CD4-positive, alpha-beta memory T cell (primary cell): ENCODE results near the gene NRXN3. TPM values are rescaled to one million over a fixed set of nuclear protein-coding genes. Genes with fewer than 3 reads are reported as not detected.

Experiments used
- CTCF ChIA-PET: fragments of 350-600 bp; sonication (Branson Sonifier 250); formaldehyde crosslinking; loops from one replicate; lab custom pipeline; 2021; ENCODE audit warnings: inconsistent platforms; ENCODE audit not compliant: partially characterized antibody; lab: Charles Lee
- POLR2A ChIA-PET: fragments of 350-600 bp; sonication (Branson Sonifier 250); formaldehyde crosslinking; loops from one replicate; lab custom pipeline; 2021; ENCODE audit not compliant: partially characterized antibody; lab: Charles Lee
- DNase-seq, 5 donors: peaks; one replicate each; pipeline versions ENCODE4 v3.0.0 to v3.0.0-alpha.2; 2020 to 2022; ENCODE audit warnings: mixed read lengths in 1 of 5
- H3K27ac ChIP-seq: one replicate; pipeline ENCODE4 v1.7.0; 2013; ENCODE audit warnings: low read depth, low read length
- H3K27me3 ChIP-seq: 2 replicates; pipeline ENCODE4 v1.7.0; 2013; ENCODE audit warnings: mild to moderate bottlenecking, low read length, moderate library complexity; ENCODE audit not compliant: insufficient read depth
- H3K36me3 ChIP-seq: 2 replicates; pipeline ENCODE4 v1.7.0; 2013; ENCODE audit warnings: mild to moderate bottlenecking, low read length, moderate library complexity; ENCODE audit not compliant: insufficient read depth
- H3K4me1 ChIP-seq: 2 replicates; pipeline ENCODE4 v1.7.0; 2013; ENCODE audit warnings: mild to moderate bottlenecking, low read length, moderate library complexity; ENCODE audit not compliant: insufficient read depth
- H3K4me3 ChIP-seq, 2 donors: one replicate each; pipeline ENCODE4 v1.7.0; 2013; ENCODE audit warnings: low read length in 2 of 2, mild to moderate bottlenecking in 1 of 2
- H3K9me3 ChIP-seq, 2 donors: one replicate each; pipeline ENCODE4 v1.7.0; 2013; ENCODE audit warnings: low read length in 2 of 2, control low read depth in 1 of 2; ENCODE audit not compliant: control insufficient read depth in 1 of 2
- H3K27ac Mint-ChIP-seq, 7 donors: one replicate each; pipeline ENCODE4 v1.8.0; 2020 to 2021; ENCODE audit warnings: mixed read lengths in 7 of 7, mild to moderate bottlenecking in 6 of 7, inconsistent platforms in 3 of 7, moderate library complexity in 3 of 7
- H3K27me3 Mint-ChIP-seq, 2 donors: one replicate each; pipeline ENCODE4 v1.8.0; 2020 to 2021; ENCODE audit warnings: mixed read lengths in 2 of 2
- H3K36me3 Mint-ChIP-seq, 2 donors: one replicate each; pipeline ENCODE4 v1.8.0; 2020 to 2021; ENCODE audit warnings: mixed read lengths in 2 of 2, inconsistent platforms in 1 of 2, mild to moderate bottlenecking in 1 of 2
- H3K4me1 Mint-ChIP-seq, 4 donors: one replicate each; pipeline ENCODE4 v1.8.0; 2020 to 2021; ENCODE audit warnings: mixed read lengths in 4 of 4, mild to moderate bottlenecking in 1 of 4
- H3K4me3 Mint-ChIP-seq, 8 donors: one replicate each; pipeline ENCODE4 v1.8.0; 2020 to 2021; ENCODE audit warnings: mixed read lengths in 8 of 8, mild to moderate bottlenecking in 7 of 8, moderate library complexity in 6 of 8, inconsistent platforms in 3 of 8
- H3K9me3 Mint-ChIP-seq, 8 donors: one replicate each; pipeline ENCODE4 v1.8.0; 2020 to 2021; ENCODE audit warnings: mixed read lengths in 8 of 8, mild to moderate bottlenecking in 5 of 8, inconsistent platforms in 3 of 8, moderate library complexity in 1 of 8
- intact Hi-C: fragments of 100-400 bp; cut with micrococcal nuclease; formaldehyde crosslinking; loops from one replicate; pipeline ENCODE4 v1.15.1; 2023
- polyA plus RNA-seq, 2 donors: library from polyadenylated mRNA; unstranded; fragments of 300-500 nt; fragmentation: Illumina TruSeq; gene quantifications; one replicate each; pipeline ENCODE4 v1.2.3, GENCODE V29; 2021
- total RNA-seq, 2 experiments: library from RNA; stranded (reverse); gene quantifications; one replicate each; pipeline ENCODE4 v1.2.3, GENCODE V29; 2021

The NRXN3 gene
- total and polyA plus RNA-seq, 4 experiments from 2014 or later = not detected

DNA sequence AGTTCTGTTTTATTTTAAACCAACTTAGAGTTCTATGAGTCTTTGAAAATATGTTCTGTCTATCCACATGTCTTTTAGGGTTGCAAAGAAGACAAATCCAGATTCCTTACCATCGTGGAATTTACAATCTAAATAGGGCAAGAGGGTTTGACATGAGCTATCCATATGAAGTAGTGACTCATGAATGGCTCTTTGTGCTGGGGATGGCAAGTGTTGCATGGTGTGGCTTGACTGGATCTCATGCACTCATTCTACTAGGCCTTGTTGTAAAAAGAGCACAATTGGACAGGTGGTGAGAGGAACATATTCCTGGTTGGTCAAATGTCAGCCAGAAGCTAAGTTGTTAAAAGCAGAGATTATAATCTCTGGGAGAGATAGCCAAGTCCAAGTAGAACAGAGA, 1532.0 kb downstream of the NRXN3 start:
- intact Hi-C loops = no loop called here
- no peaks in the 10 kb centered on the region for H3K4me1 ChIP-seq
- DNase-seq = no peak
- no peaks in the 10 kb centered on the region for H3K27me3 ChIP-seq
- Mint-ChIP-seq H3K27me3 (no peaks in the 10 kb centered on the region), H3K36me3 (no peaks in the 10 kb centered on the region), H3K9me3 (peaks cover 2 to 8% (median 4%) of the 10 kb centered on the region in 8 donors), H3K4me3 (no peak overlapping the region), H3K27ac (no peak overlapping the region), H3K4me1 (no peaks in the 10 kb centered on the region)
- no peaks in the 10 kb centered on the region for H3K36me3 ChIP-seq
- no peak overlapping the region for H3K27ac ChIP-seq
- POLR2A ChIA-PET = no interaction called here
- CTCF ChIA-PET = no interaction called here
- no peak overlapping the region for H3K4me3 ChIP-seq
- no peaks in the 10 kb centered on the region for H3K9me3 ChIP-seq

DNA sequence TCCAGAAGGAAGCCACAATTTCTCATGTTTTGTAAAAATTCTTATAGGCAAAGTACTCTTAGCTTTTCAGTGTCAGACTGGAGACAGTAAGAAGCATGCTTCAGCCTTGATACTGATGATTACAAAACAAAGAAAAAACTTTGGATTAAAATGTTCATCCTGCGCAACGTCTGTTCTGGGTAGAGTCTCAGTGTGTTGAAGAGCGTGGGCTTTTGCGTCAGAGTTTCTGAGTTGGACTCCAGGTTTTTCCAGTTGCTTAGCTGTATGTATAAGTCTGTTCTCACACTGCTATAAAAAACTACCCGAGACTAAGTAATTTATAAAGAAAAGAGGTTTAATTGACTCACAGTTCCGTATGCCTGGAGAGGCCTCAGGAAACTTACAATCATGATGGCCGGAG, 1533.0 kb downstream of the NRXN3 start:
- Mint-ChIP-seq H3K9me3 (peaks cover 0 to 6% (median 4%) of the 10 kb centered on the region in 8 donors), H3K36me3 (no peaks in the 10 kb centered on the region), H3K27me3 (no peaks in the 10 kb centered on the region), H3K27ac (no peak overlapping the region), H3K4me1 (no peaks in the 10 kb centered on the region), H3K4me3 (no peak overlapping the region)
- ChIA-PET CTCF (no interaction called here), POLR2A (no interaction called here)
- Histone ChIP-seq H3K27me3 (no peaks in the 10 kb centered on the region), H3K36me3 (no peaks in the 10 kb centered on the region), H3K4me1 (no peaks in the 10 kb centered on the region), H3K9me3 (no peaks in the 10 kb centered on the region), H3K4me3 (no peak overlapping the region), H3K27ac (no peak overlapping the region)
- intact Hi-C loops = no loop called here
- DNase-seq = no peak

DNA sequence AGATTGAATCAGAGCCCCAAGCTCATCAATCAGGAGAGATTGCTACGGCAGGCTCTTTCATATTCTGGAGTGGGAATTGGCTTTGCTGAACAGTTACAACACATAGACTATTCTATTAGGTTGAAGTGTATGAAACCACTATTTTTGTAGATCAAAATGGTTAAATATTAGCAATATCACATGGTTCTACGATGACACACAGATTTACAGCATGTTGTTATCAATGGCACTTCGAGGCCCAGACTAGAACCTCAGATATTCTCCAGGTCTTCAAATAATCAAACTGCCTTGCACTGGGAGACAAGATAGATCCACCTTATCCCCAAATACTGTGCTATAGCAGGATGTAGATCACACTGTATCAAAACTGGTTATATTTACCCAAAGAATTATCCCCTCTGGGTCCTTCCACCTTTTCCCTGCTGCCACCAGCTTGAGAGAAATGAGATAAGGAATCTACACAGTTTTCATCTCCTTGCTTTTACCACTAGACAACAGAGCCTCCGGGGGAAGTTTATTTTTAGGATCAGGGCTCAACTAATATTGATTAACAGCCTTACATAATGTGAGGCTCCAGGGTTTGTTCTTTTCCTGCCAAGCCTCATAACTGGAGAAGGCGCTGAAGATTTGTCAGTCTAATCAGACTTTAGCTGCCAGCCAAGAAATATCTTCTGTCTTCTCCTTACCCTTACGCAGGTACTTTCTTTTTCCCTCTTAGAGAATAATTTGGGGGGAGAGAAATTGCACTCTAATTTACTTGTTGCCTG, 1534.1 kb downstream of the NRXN3 start:
- no peak for DNase-seq
- ChIA-PET POLR2A (no interaction called here), CTCF (no interaction called here)
- intact Hi-C loops = no loop called here
- Mint-ChIP-seq H3K27me3 (no peaks in the 10 kb centered on the region), H3K4me3 (no peak overlapping the region), H3K27ac (no peak overlapping the region), H3K9me3 (peaks cover 0 to 6% (median 4%) of the 10 kb centered on the region in 8 donors), H3K4me1 (no peaks in the 10 kb centered on the region), H3K36me3 (no peaks in the 10 kb centered on the region)
- no peaks in the 10 kb centered on the region for H3K4me1 ChIP-seq
- H3K9me3 ChIP-seq = no peaks in the 10 kb centered on the region
- H3K4me3 ChIP-seq = no peak overlapping the region
- no peaks in the 10 kb centered on the region for H3K36me3 ChIP-seq
- H3K27me3 ChIP-seq = no peaks in the 10 kb centered on the region
- no peak overlapping the region for H3K27ac ChIP-seq

DNA sequence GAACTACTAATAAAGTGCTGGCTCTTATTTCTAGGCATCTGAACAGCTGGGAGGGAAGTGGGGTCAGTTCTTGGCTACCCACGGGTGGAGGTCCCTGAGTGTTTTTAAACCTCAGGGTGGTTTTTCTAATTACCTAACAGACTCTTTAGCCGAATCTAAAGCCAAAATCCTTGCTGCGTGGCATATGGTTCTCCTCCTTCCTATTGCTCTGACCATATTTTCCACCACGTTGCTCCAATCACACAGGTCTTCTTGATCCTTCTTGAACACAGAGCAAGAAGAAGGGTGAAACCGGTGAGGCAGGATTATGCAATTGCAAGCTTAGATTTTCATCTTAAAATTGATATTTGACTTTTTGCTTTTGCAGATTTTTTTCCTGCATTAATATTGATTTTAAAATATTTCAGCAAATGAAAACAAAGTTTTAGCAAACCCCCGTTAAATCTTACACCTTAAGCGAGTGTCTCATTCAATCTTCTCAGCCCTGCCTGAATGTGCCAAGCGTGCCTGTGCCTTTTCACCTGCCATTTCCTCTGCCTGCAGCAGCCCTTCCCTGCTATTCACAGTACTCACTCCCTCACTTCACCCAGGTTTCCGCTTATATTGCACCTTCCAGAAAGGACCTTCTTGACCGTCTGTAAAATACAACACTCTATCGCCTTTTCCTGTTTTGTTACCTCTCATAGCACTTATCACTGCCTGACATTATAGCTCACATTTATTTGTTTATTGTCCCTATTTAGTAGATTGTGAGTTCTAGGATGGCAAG, 1535.1 kb downstream of the NRXN3 start:
- no peaks in the 10 kb centered on the region for H3K27me3 ChIP-seq
- H3K4me3 Mint-ChIP-seq = no peak overlapping the region
- no peaks in the 10 kb centered on the region for H3K36me3 Mint-ChIP-seq
- no peaks in the 10 kb centered on the region for H3K9me3 ChIP-seq
- H3K4me1 ChIP-seq = no peaks in the 10 kb centered on the region
- peaks cover 0 to 5% (median 3%) of the 10 kb centered on the region in 8 donors for H3K9me3 Mint-ChIP-seq
- ChIA-PET POLR2A (no interaction called here), CTCF (no interaction called here)
- H3K27ac ChIP-seq = no peak overlapping the region
- no peak overlapping the region for H3K27ac Mint-ChIP-seq
- DNase-seq = no peak
- no peaks in the 10 kb centered on the region for H3K36me3 ChIP-seq
- H3K27me3 Mint-ChIP-seq = no peaks in the 10 kb centered on the region
- intact Hi-C loops = no loop called here
- no peaks in the 10 kb centered on the region for H3K4me1 Mint-ChIP-seq
- H3K4me3 ChIP-seq = no peak overlapping the region

DNA sequence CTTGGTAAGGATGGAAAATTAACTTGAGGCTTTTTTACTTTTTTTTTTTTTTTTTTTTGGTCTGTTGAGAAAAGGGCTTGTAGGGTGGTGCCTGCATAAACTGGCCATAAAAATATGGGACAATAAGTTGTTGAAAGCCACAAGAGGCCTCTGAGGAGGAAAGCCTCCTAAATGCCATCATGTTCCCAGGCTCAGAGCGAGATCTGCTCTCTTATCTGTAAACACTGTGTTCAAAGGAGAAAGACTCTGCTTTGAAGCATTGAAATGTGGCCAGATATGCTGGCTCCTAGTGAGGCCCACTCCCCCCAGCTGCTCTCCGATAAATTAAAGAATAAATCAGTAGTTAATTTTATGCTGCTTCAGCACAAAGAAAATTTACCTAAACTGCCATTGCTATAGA, 1536.2 kb downstream of the NRXN3 start:
- no peaks in the 10 kb centered on the region for H3K9me3 ChIP-seq
- intact Hi-C loops = no loop called here
- H3K4me3 ChIP-seq = no peak overlapping the region
- H3K4me1 ChIP-seq = no peaks in the 10 kb centered on the region
- Mint-ChIP-seq H3K4me1 (no peaks in the 10 kb centered on the region), H3K27ac (no peak overlapping the region), H3K27me3 (no peaks in the 10 kb centered on the region), H3K9me3 (peaks cover 0 to 5% (median 2%) of the 10 kb centered on the region in 8 donors), H3K36me3 (no peaks in the 10 kb centered on the region), H3K4me3 (no peak overlapping the region)
- no peaks in the 10 kb centered on the region for H3K27me3 ChIP-seq
- DNase-seq = no peak
- CTCF ChIA-PET = no interaction called here
- no peaks in the 10 kb centered on the region for H3K36me3 ChIP-seq
- H3K27ac ChIP-seq = no peak overlapping the region
- POLR2A ChIA-PET = no interaction called here

DNA sequence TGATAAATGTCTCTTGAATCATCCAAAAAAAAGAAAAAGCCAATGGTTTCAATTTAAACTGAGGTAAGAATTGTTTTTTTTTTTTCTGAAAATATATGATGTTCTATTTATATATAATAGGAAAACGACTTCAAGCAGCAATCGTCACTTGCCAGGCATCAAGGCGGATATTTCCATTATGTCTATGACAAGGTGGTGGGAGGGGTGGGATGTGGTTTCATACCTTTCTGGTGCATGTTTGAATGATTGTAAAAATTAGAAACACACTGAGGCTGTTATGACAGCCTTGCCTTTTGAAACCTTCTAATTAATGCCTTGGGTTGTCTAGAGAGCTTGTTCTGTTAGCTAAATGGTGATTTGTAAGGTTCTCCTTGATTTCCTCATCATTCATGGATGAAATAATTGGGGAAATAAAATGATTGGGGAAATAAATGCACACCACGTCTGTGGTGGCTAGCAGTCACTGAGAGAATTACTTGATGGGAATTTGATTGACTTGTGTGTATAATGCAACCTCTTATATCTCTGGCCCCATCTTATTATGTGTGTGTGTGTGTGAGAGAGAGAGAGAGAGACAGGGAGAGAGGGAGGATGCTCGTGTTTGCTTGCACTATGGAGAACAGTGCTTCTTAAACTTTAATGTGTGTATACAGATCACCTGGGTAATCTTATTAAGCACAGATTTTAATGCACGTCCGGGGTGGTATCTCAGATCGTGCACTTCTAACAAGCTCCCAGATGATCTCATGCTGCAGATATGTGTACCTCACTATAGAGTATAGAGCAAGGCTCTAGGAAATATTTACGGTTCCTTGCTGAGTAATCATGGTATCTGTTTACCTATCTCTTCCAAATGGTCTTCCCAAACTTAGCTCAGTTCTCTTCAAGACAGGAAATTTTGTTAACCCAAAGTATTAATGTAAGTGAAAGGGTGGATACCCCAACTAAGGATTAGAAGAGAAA, 1538.5 kb downstream of the NRXN3 start:
- Mint-ChIP-seq H3K27ac (no peak overlapping the region), H3K27me3 (no peaks in the 10 kb centered on the region), H3K4me3 (no peak overlapping the region), H3K36me3 (no peaks in the 10 kb centered on the region), H3K4me1 (no peaks in the 10 kb centered on the region), H3K9me3 (peaks cover 0 to 5% (median 2%) of the 10 kb centered on the region in 8 donors)
- no peak overlapping the region for H3K27ac ChIP-seq
- H3K27me3 ChIP-seq = no peaks in the 10 kb centered on the region
- intact Hi-C loops = no loop called here
- H3K9me3 ChIP-seq = no peaks in the 10 kb centered on the region
- H3K36me3 ChIP-seq = no peaks in the 10 kb centered on the region
- ChIA-PET CTCF (no interaction called here), POLR2A (no interaction called here)
- no peak overlapping the region for H3K4me3 ChIP-seq
- no peak for DNase-seq
- H3K4me1 ChIP-seq = no peaks in the 10 kb centered on the region

DNA sequence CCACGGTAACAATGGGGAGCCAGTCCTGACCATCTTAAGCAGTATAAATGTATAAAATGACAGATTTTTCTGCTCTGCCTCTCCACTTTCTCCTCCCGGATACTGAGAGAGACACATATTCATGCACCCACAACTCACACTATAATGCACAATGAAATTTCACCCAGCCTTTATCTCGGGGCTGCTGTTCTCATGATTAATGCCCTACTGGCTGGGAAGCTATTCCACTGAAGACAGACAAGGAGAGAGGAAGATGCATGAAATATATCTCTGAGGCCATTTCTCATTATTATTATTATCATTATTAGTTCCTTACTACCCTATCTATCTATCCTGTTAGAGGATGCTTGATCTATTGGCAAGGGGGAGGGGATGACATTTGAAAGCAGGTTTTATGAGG, 1539.4 kb downstream of the NRXN3 start:
- ChIA-PET POLR2A (no interaction called here), CTCF (no interaction called here)
- intact Hi-C loops = no loop called here
- no peaks in the 10 kb centered on the region for H3K9me3 ChIP-seq
- no peaks in the 10 kb centered on the region for H3K27me3 ChIP-seq
- no peak for DNase-seq
- Mint-ChIP-seq H3K4me3 (no peak overlapping the region), H3K4me1 (no peaks in the 10 kb centered on the region), H3K36me3 (no peaks in the 10 kb centered on the region), H3K27me3 (no peaks in the 10 kb centered on the region), H3K27ac (no peak overlapping the region), H3K9me3 (peaks cover 0 to 5% (median 2%) of the 10 kb centered on the region in 8 donors)
- no peaks in the 10 kb centered on the region for H3K36me3 ChIP-seq
- no peak overlapping the region for H3K4me3 ChIP-seq
- H3K4me1 ChIP-seq = no peaks in the 10 kb centered on the region
- no peak overlapping the region for H3K27ac ChIP-seq
